Endothelial cell of umbilical vein (primary cell): ENCODE measurements around the gene TBC1D7. TPM values are rescaled to one million over a fixed set of nuclear protein-coding genes. Genes with fewer than 3 reads are reported as not detected.

ENCODE experiments used
- BruUV-seq: library from RNA; stranded (reverse); fragments of 400-500 nt; replicated peaks from 2 replicates; lab custom pipeline; 2021; lab: Mats Ljungman, UMichigan
- CTCF ChIA-PET: fragments of 300-600, 350-600 bp; sonication (Branson Sonifier 250); formaldehyde crosslinking; loops from one replicate; lab custom pipeline; 2021; ENCODE audit warnings: antibody characterized with exemption, inconsistent platforms; lab: Charles Lee
- POLR2A ChIA-PET: fragments of 300-600, 350-600 bp; sonication (Branson Sonifier 250); formaldehyde crosslinking; loops from one replicate; lab custom pipeline; 2021; ENCODE audit warnings: antibody characterized with exemption, inconsistent platforms; lab: Charles Lee
- DNase-seq: peaks from one replicate; pipeline ENCODE4 v3.0.0-alpha.2; 2011; ENCODE audit warnings: low read depth, low spot score
- FAIRE-seq: peaks from 2 replicates; lab custom pipeline; 2011; peaks lifted over from hg19 to GRCh38; lab: Jason Lieb, UNC
- H2AFZ ChIP-seq: 2 replicates; pipeline ENCODE4 v1.6.0; 2012; ENCODE audit warnings: low read depth, low read length, control low read depth, inconsistent platforms
- H3K27ac ChIP-seq: 2 replicates; pipeline ENCODE4 v1.5.1; 2011; ENCODE audit warnings: low read depth, mild to moderate bottlenecking, control low read depth, low read length, moderate library complexity; ENCODE audit not compliant: insufficient read depth
- H3K27me3 ChIP-seq, 2 experiments: 2 replicates each; pipeline versions ENCODE4 v1.6.0 to v1.6.1; 2011; ENCODE audit warnings: low read length in 2 of 2, mixed read lengths in 1 of 2; ENCODE audit not compliant: control insufficient read depth in 2 of 2, insufficient read depth in 2 of 2
- H3K36me3 ChIP-seq, 2 experiments: 2 replicates in 1 of 2; 3 replicates in 1 of 2; pipeline ENCODE4 v1.5.1; 2011; ENCODE audit warnings: low read length in 2 of 2, mild to moderate bottlenecking in 1 of 2, moderate library complexity in 1 of 2; ENCODE audit not compliant: control insufficient read depth in 2 of 2, insufficient read depth in 2 of 2; ENCODE audit errors: extremely low read depth in 1 of 2
- H3K4me1 ChIP-seq: 3 replicates; pipeline ENCODE4 v1.5.1; 2011; ENCODE audit warnings: mild to moderate bottlenecking, low read length; ENCODE audit not compliant: control insufficient read depth, insufficient read depth; ENCODE audit errors: extremely low read depth
- H3K4me2 ChIP-seq: 2 replicates; pipeline ENCODE4 v1.6.1; 2011; ENCODE audit warnings: low read length, control low read depth, mixed read lengths; ENCODE audit not compliant: insufficient read depth
- H3K4me3 ChIP-seq, 3 experiments: fragments of 200-600 bp in 1 of 3; sonication (generic), shearing (Covaris generic) in 1 of 3; replicated peaks in 1 of 3; 2 replicates each; pipeline ENCODE4 v1.5.1; 2011 to 2016; ENCODE audit warnings: control low read depth in 3 of 3, low read length in 3 of 3, mild to moderate bottlenecking in 2 of 3, inconsistent platforms in 1 of 3, low read depth in 1 of 3, moderate library complexity in 1 of 3; ENCODE audit not compliant: insufficient read depth in 1 of 3
- H3K79me2 ChIP-seq: 2 replicates; pipeline ENCODE4 v1.6.0; 2012; ENCODE audit warnings: low read length, inconsistent platforms; ENCODE audit not compliant: control insufficient read depth, insufficient read depth
- H3K9ac ChIP-seq: replicated peaks from 2 replicates; pipeline ENCODE3; 2011; ENCODE audit warnings: low read length, control low read depth; ENCODE audit not compliant: insufficient read depth; ENCODE audit errors: extremely low read depth
- H3K9me1 ChIP-seq: replicated peaks from 3 replicates; pipeline ENCODE4 v1.6.0; 2011; ENCODE audit warnings: mild to moderate bottlenecking, low read length; ENCODE audit not compliant: control insufficient read depth, insufficient read depth; ENCODE audit errors: extremely low read depth
- H3K9me3 ChIP-seq: replicated peaks from 2 replicates; pipeline ENCODE4 v1.5.1; 2012; ENCODE audit warnings: low read length, inconsistent platforms; ENCODE audit not compliant: control insufficient read depth, insufficient read depth
- H4K20me1 ChIP-seq: replicated peaks from 2 replicates; pipeline ENCODE3; 2011; ENCODE audit warnings: mild to moderate bottlenecking, low read length; ENCODE audit not compliant: control insufficient read depth, insufficient read depth; ENCODE audit errors: extremely low read depth
- EZH2 ChIP-seq: IDR thresholded peaks from 2 replicates; pipeline ENCODE4 v1.6.1; 2012; ENCODE audit warnings: borderline replicate concordance, low read depth, mild to moderate bottlenecking, moderate library complexity, low read length, inconsistent platforms; ENCODE audit not compliant: severe bottlenecking
- FOS ChIP-seq: IDR thresholded peaks from 2 replicates; pipeline ENCODE4 v1.6.1; 2011; ENCODE audit warnings: mild to moderate bottlenecking, low read length, moderate library complexity, borderline replicate concordance; ENCODE audit not compliant: insufficient read depth
- GATA2 ChIP-seq: IDR thresholded peaks from 2 replicates; pipeline ENCODE4 v1.7.0; 2011; ENCODE audit warnings: low read depth, mild to moderate bottlenecking, moderate library complexity, mixed read lengths, low read length; ENCODE audit not compliant: insufficient read length, insufficient read depth
- JUN ChIP-seq: IDR thresholded peaks from 2 replicates; pipeline ENCODE4 v1.6.1; 2011; ENCODE audit warnings: borderline replicate concordance, low read depth; ENCODE audit not compliant: insufficient read length, insufficient read depth
- MAX ChIP-seq: IDR thresholded peaks from 2 replicates; pipeline ENCODE4 v1.6.1; 2011; ENCODE audit not compliant: insufficient read depth, insufficient read length
- MYC ChIP-seq: IDR thresholded peaks from one replicate; pipeline ENCODE4 v1.6.1; 2011; ENCODE audit warnings: mild to moderate bottlenecking, low read depth, low read length
- POLR2A ChIP-seq: IDR thresholded peaks from 2 replicates; pipeline ENCODE4 v1.6.1; 2012; ENCODE audit warnings: low read depth, mild to moderate bottlenecking, control low read depth, low read length
- POLR2AphosphoS5 ChIP-seq: IDR thresholded peaks from 2 replicates; pipeline ENCODE4 v1.6.1; 2012; ENCODE audit warnings: low read depth, mild to moderate bottlenecking, control low read depth, low read length, moderate library complexity; ENCODE audit not compliant: insufficient read depth
- dilution Hi-C: fragments of 300-500 bp; cut with MboI; formaldehyde crosslinking; loops from one replicate; pipeline ENCODE4 v1.15.0; 2019; ENCODE audit warnings: low sequenced_read_pairs; ENCODE audit not compliant: extremely low pct_ligation_motif_present
- intact Hi-C: fragments of 100-400 bp; cut with micrococcal nuclease; formaldehyde crosslinking; loops from one replicate; pipeline ENCODE4 v1.10.0; 2022
- polyA plus RNA-seq, 4 experiments: library from polyadenylated mRNA; depleted of rRNA in 3 of 4; stranded (reverse) in 3 of 4; unstranded in 1 of 4; fragments of >200 nt; gene quantifications; 2 replicates each; pipeline versions ENCODE4 v1.2.1 to v1.2.3, GENCODE V29; 2011 to 2012; ENCODE audit warnings: missing spikeins in 1 of 4
- total RNA-seq: library from RNA; stranded (reverse); gene quantifications from 2 replicates; pipeline ENCODE4 v1.2.3, GENCODE V29; 2021
- TF ChIP-seq, protein P1 (sequence below), 2 donors: IDR thresholded peaks; 1 replicate in 1 of 2; 2 replicates in 1 of 2; pipeline ENCODE4 v1.5.1; 2011; ENCODE audit warnings: low read length in 2 of 2, mild to moderate bottlenecking in 2 of 2, moderate library complexity in 2 of 2, control low read depth in 1 of 2, inconsistent platforms in 1 of 2, low read depth in 1 of 2; ENCODE audit not compliant: insufficient read depth in 1 of 2; ENCODE audit errors: extremely low read depth in 1 of 2

Gene TBC1D7
- total and polyA plus RNA-seq, 2 donors (not counting 3 experiments of a cell fraction or from before 2014, with no cell fraction given), result 26.6 to 28.1 TPM

DNA sequence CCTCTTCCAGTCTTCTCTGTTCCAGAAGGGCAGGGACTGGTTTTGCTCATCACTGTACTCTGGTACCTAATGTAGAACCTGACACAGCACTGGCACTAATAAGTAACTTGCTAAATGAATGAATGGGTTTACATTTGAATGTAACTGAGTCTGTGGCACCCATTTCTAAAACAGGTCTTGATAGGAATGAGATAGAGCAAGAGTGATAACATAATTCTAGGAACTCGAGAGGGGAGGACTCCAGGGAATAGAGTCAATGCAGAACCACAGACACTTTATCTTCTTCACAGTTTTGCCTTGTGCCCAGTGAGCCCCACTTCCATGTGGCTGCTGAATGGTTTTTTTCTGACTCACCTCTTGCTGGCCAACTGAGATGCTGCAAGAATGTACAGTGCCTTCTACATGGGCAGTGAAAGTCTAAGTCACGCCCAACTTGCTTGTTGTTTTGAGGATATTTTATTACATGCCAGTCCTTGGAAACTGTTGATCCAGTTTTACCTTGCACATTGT is 61.1 kb downstream of the TBC1D7 start:
- Histone ChIP-seq H3K4me3 (no peak overlapping the region), H3K4me1 (no peaks in the 10 kb centered on the region), H3K27ac (no peak overlapping the region), H3K36me3 (no peaks in the 10 kb centered on the region), H2AFZ (no peak overlapping the region), H3K9ac (no peak overlapping the region), H3K9me3 (no peaks in the 10 kb centered on the region), H4K20me1 (no peaks in the 10 kb centered on the region), H3K4me2 (no peak overlapping the region), H3K79me2 (no peaks in the 10 kb centered on the region), H3K27me3 (no peaks in the 10 kb centered on the region), H3K9me1 (no peaks in the 10 kb centered on the region)
- ChIA-PET POLR2A (no interaction called here), CTCF (no interaction called here)
- intact Hi-C loops, result no loop called here
- TF ChIP-seq MYC (no peak), FOS (no peak), EZH2 (no peak), MAX (no peak), POLR2AphosphoS5 (no peak)
- FAIRE-seq (no peak), DNase-seq (no peak)
- BruUV-seq, result no TSS peak
- dilution Hi-C loops, result no loop called here

GRCh38 chr6:13263669-13264068 is 64.7 kb downstream of the TBC1D7 start:
- Histone ChIP-seq H3K27me3 (no peaks in the 10 kb centered on the region), H2AFZ (no peak overlapping the region), H3K9me1 (no peaks in the 10 kb centered on the region), H3K9me3 (no peaks in the 10 kb centered on the region), H3K79me2 (no peaks in the 10 kb centered on the region), H3K4me1 (no peaks in the 10 kb centered on the region), H4K20me1 (no peaks in the 10 kb centered on the region), H3K27ac (no peak overlapping the region), H3K36me3 (no peaks in the 10 kb centered on the region), H3K4me2 (no peak overlapping the region), H3K9ac (no peak overlapping the region), H3K4me3 (no peak overlapping the region)
- POLR2A ChIA-PET, result no interaction called here
- no peak for DNase-seq
- CTCF ChIA-PET, result interaction anchor here (0.9 to 1.6 kb wide), 3 partner anchors 9 to 69 kb away, joined by 3 to 5 read pairs (median 3); no protein-coding TSS in a partner anchor
- intact Hi-C loops (no loop called here), dilution Hi-C loops (no loop called here)
- FAIRE-seq, result no peak
- no TSS peak for BruUV-seq
- TF ChIP-seq POLR2A (no peak), GATA2 (no peak), MAX (no peak), POLR2AphosphoS5 (no peak), EZH2 (no peak), JUN (no peak), FOS (no peak), MYC (no peak)
- TF ChIP-seq, protein P1, sequence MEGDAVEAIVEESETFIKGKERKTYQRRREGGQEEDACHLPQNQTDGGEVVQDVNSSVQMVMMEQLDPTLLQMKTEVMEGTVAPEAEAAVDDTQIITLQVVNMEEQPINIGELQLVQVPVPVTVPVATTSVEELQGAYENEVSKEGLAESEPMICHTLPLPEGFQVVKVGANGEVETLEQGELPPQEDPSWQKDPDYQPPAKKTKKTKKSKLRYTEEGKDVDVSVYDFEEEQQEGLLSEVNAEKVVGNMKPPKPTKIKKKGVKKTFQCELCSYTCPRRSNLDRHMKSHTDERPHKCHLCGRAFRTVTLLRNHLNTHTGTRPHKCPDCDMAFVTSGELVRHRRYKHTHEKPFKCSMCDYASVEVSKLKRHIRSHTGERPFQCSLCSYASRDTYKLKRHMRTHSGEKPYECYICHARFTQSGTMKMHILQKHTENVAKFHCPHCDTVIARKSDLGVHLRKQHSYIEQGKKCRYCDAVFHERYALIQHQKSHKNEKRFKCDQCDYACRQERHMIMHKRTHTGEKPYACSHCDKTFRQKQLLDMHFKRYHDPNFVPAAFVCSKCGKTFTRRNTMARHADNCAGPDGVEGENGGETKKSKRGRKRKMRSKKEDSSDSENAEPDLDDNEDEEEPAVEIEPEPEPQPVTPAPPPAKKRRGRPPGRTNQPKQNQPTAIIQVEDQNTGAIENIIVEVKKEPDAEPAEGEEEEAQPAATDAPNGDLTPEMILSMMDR (IDR thresholded peaks at IDR 0.05; ENCODE audit: extremely low read depth in 1 of 2, insufficient read depth in 1 of 2, low read depth in 1 of 2, low read length in 2 of 2), result no peak
